RWPE2 (cell line): Measurements from ENCODE around the gene NXN.

Source experiments
- ATAC-seq: fragments of 200-7000 bp; cut with Tn5 transposase; 3 replicates; pipeline ENCODE4 v1.9.1; 2021; ENCODE audit warnings: low read depth
- DNase-seq: peaks from one replicate; pipeline ENCODE4 v3.0.0-alpha.2; 2020; ENCODE audit warnings: low spot score
- H3K27ac ChIP-seq: fragments of 450-650 bp; 2 replicates; pipeline ENCODE4 v1.5.1; 2017; ENCODE audit warnings: mild to moderate bottlenecking; ENCODE audit not compliant: poor library complexity, severe bottlenecking
- H3K27me3 ChIP-seq: fragments of 250-450 bp; sonication (Bioruptor Pico); 2 replicates; pipeline ENCODE4 v1.5.1; 2021; ENCODE audit warnings: mild to moderate bottlenecking, moderate library complexity; ENCODE audit not compliant: insufficient read depth, poor library complexity, severe bottlenecking
- H3K36me3 ChIP-seq: fragments of 250-450 bp; sonication (Bioruptor Pico); 2 replicates; pipeline ENCODE4 v1.5.1; 2020; ENCODE audit warnings: low read depth, mild to moderate bottlenecking, moderate library complexity
- H3K4me1 ChIP-seq: fragments of 250-450 bp; sonication (Bioruptor Pico); 2 replicates; pipeline ENCODE4 v1.5.1; 2021; ENCODE audit warnings: mild to moderate bottlenecking, moderate library complexity; ENCODE audit not compliant: insufficient read depth, poor library complexity, severe bottlenecking
- H3K4me3 ChIP-seq: fragments of 250-450 bp; sonication (Bioruptor Pico); 2 replicates; pipeline ENCODE4 v1.5.1; 2021; ENCODE audit warnings: mild to moderate bottlenecking, moderate library complexity; ENCODE audit not compliant: severe bottlenecking
- H3K9me3 ChIP-seq: fragments of 250-450 bp; sonication (Bioruptor Pico); 2 replicates; pipeline ENCODE4 v1.5.1; 2021; ENCODE audit warnings: mild to moderate bottlenecking, moderate library complexity; ENCODE audit not compliant: severe bottlenecking
- CTCF ChIP-seq: fragments of 450-650 bp; IDR thresholded peaks from one replicate; pipeline ENCODE4 v1.5.1; 2017; ENCODE audit warnings: mild to moderate bottlenecking, moderate library complexity; ENCODE audit not compliant: poor library complexity, severe bottlenecking

NXN gene

DNA sequence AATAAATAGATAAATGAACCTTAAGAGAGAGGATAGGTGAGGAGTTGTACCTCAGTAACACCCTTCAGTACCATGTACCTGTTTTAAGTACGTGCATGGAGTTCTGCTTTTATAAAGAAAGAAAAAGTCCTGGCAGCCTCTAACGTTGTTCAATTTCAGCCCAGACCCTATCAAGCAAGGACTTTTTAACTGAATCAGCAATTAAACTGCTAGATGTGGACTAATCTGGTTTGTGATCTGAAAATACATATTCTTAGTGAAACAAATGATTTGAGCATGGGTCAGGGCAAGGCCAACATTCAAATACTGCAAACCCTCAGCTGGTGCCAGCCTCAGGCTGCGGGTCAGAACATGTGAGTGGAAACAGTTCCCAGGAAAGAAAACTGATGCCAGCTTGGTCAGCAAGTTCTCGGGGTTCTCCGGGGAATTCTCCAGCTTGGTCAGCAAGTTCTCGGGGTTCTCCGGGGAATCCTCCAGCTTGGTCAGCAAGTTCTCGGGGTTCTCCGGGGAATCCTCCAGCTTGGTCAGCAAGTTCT lies 112.9 kb downstream of the NXN start:
- no peak for ATAC-seq
- Histone ChIP-seq H3K27ac (no peak overlapping the region), H3K9me3 (no peaks in the 10 kb centered on the region), H3K4me3 (no peak overlapping the region), H3K36me3 (peaks cover 29% of the 10 kb centered on the region), H3K27me3 (no peaks in the 10 kb centered on the region), H3K4me1 (peaks cover 34% of the 10 kb centered on the region)
- DNase-seq = no peak
- no peak for TF ChIP-seq CTCF

GRCh38 chr17:864315-864714 lies 115.3 kb downstream of the NXN start:
- H3K4me3 ChIP-seq = peak overlapping the region; percentile 22
- DNase-seq = no peak

GRCh38 chr17:863880-864279 lies 115.7 kb downstream of the NXN start:
- ATAC-seq (peak; percentile 50), DNase-seq (no peak)
- H3K27ac ChIP-seq = peak overlapping the region; percentile 77
- H3K4me1 ChIP-seq = peaks cover 25% of the 10 kb centered on the region
- no peaks in the 10 kb centered on the region for H3K27me3 ChIP-seq
- peaks cover 29% of the 10 kb centered on the region for H3K36me3 ChIP-seq
- peak overlapping the region; percentile 22 for H3K4me3 ChIP-seq
- TF ChIP-seq CTCF = no peak
- no peaks in the 10 kb centered on the region for H3K9me3 ChIP-seq

More at GRCh38 chr17:864315-864714, 115.3 kb downstream of the NXN start:
- Histone ChIP-seq H3K36me3 (peaks cover 29% of the 10 kb centered on the region), H3K9me3 (no peaks in the 10 kb centered on the region), H3K4me1 (peaks cover 27% of the 10 kb centered on the region), H3K27ac (peak overlapping the region; percentile 77), H3K27me3 (no peaks in the 10 kb centered on the region)
- ATAC-seq = peak; percentile 61
- no peak for TF ChIP-seq CTCF

DNA sequence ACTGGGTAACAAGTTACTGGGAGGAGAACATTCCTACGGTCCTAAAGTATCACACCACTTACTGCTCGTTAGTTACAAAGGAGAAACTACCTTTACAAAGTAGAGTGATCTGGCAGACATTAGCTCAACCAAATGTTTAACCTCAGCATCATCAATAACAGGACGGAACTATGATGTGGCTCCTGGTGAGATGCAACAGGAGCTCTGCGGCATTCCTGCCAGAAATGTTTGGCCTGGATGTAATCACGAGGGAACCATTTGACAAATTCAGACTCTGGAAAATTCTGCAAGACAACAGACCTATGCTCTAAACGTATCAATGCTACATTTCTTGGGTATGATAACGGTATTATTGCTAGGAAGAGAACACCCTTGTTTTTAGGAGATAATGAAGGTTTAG lies 117.0 kb downstream of the NXN start:
- H3K36me3 ChIP-seq = peaks cover 29% of the 10 kb centered on the region
- DNase-seq (no peak), ATAC-seq (no peak)
- no peak overlapping the region for H3K27ac ChIP-seq
- H3K4me1 ChIP-seq = peaks cover 25% of the 10 kb centered on the region
- no peak overlapping the region for H3K4me3 ChIP-seq
- TF ChIP-seq CTCF = no peak
- no peaks in the 10 kb centered on the region for H3K9me3 ChIP-seq
- H3K27me3 ChIP-seq = no peaks in the 10 kb centered on the region

- DNase-seq = no peak
- TF ChIP-seq CTCF = no peak
- Histone ChIP-seq H3K27me3 (no peaks in the 10 kb centered on the region), H3K4me1 (peaks cover 22% of the 10 kb centered on the region), H3K27ac (no peak overlapping the region), H3K36me3 (peaks cover 26% of the 10 kb centered on the region), H3K4me3 (no peak overlapping the region), H3K9me3 (no peaks in the 10 kb centered on the region)
- no peak for ATAC-seq
Observed at GRCh38 chr17:861364-861763, 118.2 kb downstream of the NXN start.
